Measurements from ENCODE around the gene SLC25A38. TPM values are rescaled to one million over a fixed set of nuclear protein-coding genes. Genes with fewer than 3 reads are reported as not detected.

Gene SLC25A38
- polyA plus RNA-seq, 1 donor (not counting 4 experiments of a cell fraction or from before 2014, with no cell fraction given): 40.2 TPM

- H3K9me3 ChIP-seq (ENCODE audit: control insufficient read depth, low read depth, low read length): no peaks in the 10 kb centered on the region
Observed at GRCh38 chr3:39419742-39420315, 36.7 kb downstream of the SLC25A38 start.

DNA sequence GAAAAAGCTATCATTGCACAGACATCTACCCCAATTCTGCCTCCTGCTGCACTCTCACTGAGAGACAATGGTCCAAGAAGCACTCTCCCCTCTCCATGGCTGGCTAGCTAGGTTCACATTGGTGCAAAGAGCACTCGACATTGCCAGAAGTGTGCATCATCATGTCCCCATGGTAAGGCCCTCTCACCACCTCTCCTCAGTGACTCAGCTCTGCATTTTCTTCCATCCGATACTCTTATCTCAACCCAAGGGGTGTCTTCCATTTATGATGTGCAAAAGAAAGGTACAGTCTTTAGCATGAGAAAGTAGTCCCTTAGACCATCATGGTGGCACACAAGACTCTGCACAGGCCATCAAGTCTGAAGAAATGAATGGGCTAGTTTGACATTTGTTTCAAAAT is 37.4 kb downstream of the SLC25A38 start:
- no peak for FAIRE-seq
- Histone ChIP-seq H4K20me1 (ENCODE audit: control insufficient read depth, extremely low read depth, insufficient read depth, low read length) (peaks cover 3% of the 10 kb centered on the region), H3K4me3 (ENCODE audit: control insufficient read depth in 2 of 3, extremely low read depth in 1 of 3, insufficient read depth in 2 of 3, low read depth in 1 of 3, low read length in 3 of 3) (no peak overlapping the region), H3K27ac (ENCODE audit: control insufficient read depth, insufficient read depth, low read length) (no peak overlapping the region), H3K4me2 (ENCODE audit: control insufficient read depth, extremely low read depth, insufficient read depth, low read depth, low read length) (no peak overlapping the region), H3K4me1 (ENCODE audit: control insufficient read depth, extremely low read depth, insufficient read depth, low read length) (no peaks in the 10 kb centered on the region), H3K27me3 (ENCODE audit: control insufficient read depth, extremely low read depth, insufficient read depth, low read length) (no peaks in the 10 kb centered on the region), H3K36me3 (ENCODE audit: control insufficient read depth in 2 of 2, extremely low read depth in 1 of 2, insufficient read depth in 2 of 2, low read length in 2 of 2) (no peaks in the 10 kb centered on the region), H2AFZ (ENCODE audit: control insufficient read depth, low read length) (no peak overlapping the region), H3K79me2 (ENCODE audit: control insufficient read depth, insufficient read depth, low read length) (no peaks in the 10 kb centered on the region), H3K9me1 (ENCODE audit: control insufficient read depth, extremely low read depth, insufficient read depth, low read length) (no peaks in the 10 kb centered on the region), H3K9ac (ENCODE audit: control insufficient read depth, extremely low read depth, insufficient read depth, low read length) (no peak overlapping the region), H3K9me3 (ENCODE audit: control insufficient read depth, low read depth, low read length) (no peaks in the 10 kb centered on the region)
- no peak for DNase-seq (ENCODE audit: low read depth, low spot score)
- dilution Hi-C loops (cut with MboI; ENCODE audit: extremely low pct_ligation_motif_present, low sequenced_read_pairs): no loop called here
- TF ChIP-seq CTCF (optimal IDR thresholded peaks at IDR 0.05 in 1 of 3, IDR thresholded peaks at IDR 0.05 in 1 of 3, conservative IDR thresholded peaks at IDR 0.05 in 1 of 3; ENCODE audit: extremely low read depth in 1 of 3, insufficient read depth in 2 of 3, low read length in 3 of 3): no peak

More at GRCh38 chr3:39419742-39420315, 36.7 kb downstream of the SLC25A38 start:
- Histone ChIP-seq H3K27me3 (ENCODE audit: control insufficient read depth, extremely low read depth, insufficient read depth, low read length) (no peaks in the 10 kb centered on the region), H2AFZ (ENCODE audit: control insufficient read depth, low read length) (no peak overlapping the region), H3K9ac (ENCODE audit: control insufficient read depth, extremely low read depth, insufficient read depth, low read length) (no peak overlapping the region), H3K4me2 (ENCODE audit: control insufficient read depth, extremely low read depth, insufficient read depth, low read depth, low read length) (no peak overlapping the region), H3K9me1 (ENCODE audit: control insufficient read depth, extremely low read depth, insufficient read depth, low read length) (no peaks in the 10 kb centered on the region), H3K27ac (ENCODE audit: control insufficient read depth, insufficient read depth, low read length) (no peak overlapping the region), H3K4me1 (ENCODE audit: control insufficient read depth, extremely low read depth, insufficient read depth, low read length) (no peaks in the 10 kb centered on the region), H4K20me1 (ENCODE audit: control insufficient read depth, extremely low read depth, insufficient read depth, low read length) (peaks cover 3% of the 10 kb centered on the region), H3K4me3 (ENCODE audit: control insufficient read depth in 2 of 3, extremely low read depth in 1 of 3, insufficient read depth in 2 of 3, low read depth in 1 of 3, low read length in 3 of 3) (no peak overlapping the region), H3K36me3 (ENCODE audit: control insufficient read depth in 2 of 2, extremely low read depth in 1 of 2, insufficient read depth in 2 of 2, low read length in 2 of 2) (no peaks in the 10 kb centered on the region), H3K79me2 (ENCODE audit: control insufficient read depth, insufficient read depth, low read length) (no peaks in the 10 kb centered on the region)
- dilution Hi-C loops (cut with MboI; ENCODE audit: extremely low pct_ligation_motif_present, low sequenced_read_pairs): no loop called here
- no peak for FAIRE-seq
- DNase-seq (ENCODE audit: low read depth, low spot score): no peak
- TF ChIP-seq EZH2 (IDR thresholded peaks at IDR 0.05; ENCODE audit: low read length): no peak
- no peak for TF ChIP-seq CTCF (optimal IDR thresholded peaks at IDR 0.05 in 1 of 3, IDR thresholded peaks at IDR 0.05 in 1 of 3, conservative IDR thresholded peaks at IDR 0.05 in 1 of 3; ENCODE audit: extremely low read depth in 1 of 3, insufficient read depth in 2 of 3, low read length in 3 of 3)
